Mesothelial cell of epicardium (in vitro differentiated cells): Measurements from ENCODE around the gene LOXHD1. TPM values are rescaled to one million over a fixed set of nuclear protein-coding genes. Genes with fewer than 3 reads are reported as not detected.

Source experiments
- DNase-seq, 2 experiments: peaks; one replicate each; pipeline ENCODE4 v3.0.0; 2021; ENCODE audit warnings: low spot score in 2 of 2; ENCODE audit not compliant: unreplicated experiment in 2 of 2
- H3K27ac Mint-ChIP-seq: 2 replicates; pipeline ENCODE4 v1.8.0; 2021; ENCODE audit warnings: mixed read lengths
- H3K27me3 Mint-ChIP-seq: 2 replicates; pipeline ENCODE4 v1.8.0; 2021; ENCODE audit warnings: low read depth, mixed read lengths
- H3K36me3 Mint-ChIP-seq: 2 replicates; pipeline ENCODE4 v1.8.0; 2021; ENCODE audit warnings: mixed read lengths
- H3K4me1 Mint-ChIP-seq: 2 replicates; pipeline ENCODE4 v1.8.0; 2021; ENCODE audit warnings: mixed read lengths
- H3K4me3 Mint-ChIP-seq: 2 replicates; pipeline ENCODE4 v1.8.0; 2021; ENCODE audit warnings: mild to moderate bottlenecking, moderate library complexity, mixed read lengths
- H3K9me3 Mint-ChIP-seq: 2 replicates; pipeline ENCODE4 v1.8.0; 2021; ENCODE audit warnings: mixed read lengths
- CTCF ChIP-seq: fragments of 200-600 bp; sonication (generic); IDR thresholded peaks from one replicate; pipeline ENCODE4 v1.5.0; 2021; ENCODE audit warnings: antibody characterized with exemption; ENCODE audit not compliant: unreplicated experiment
- total RNA-seq: library from RNA; stranded (reverse); gene quantifications from 3 replicates; pipeline ENCODE4 v1.2.1, GENCODE V29; 2021

Gene LOXHD1
- total RNA-seq, 1 donor from 2014 or later, result 0.07 TPM

- H3K4me1 Mint-ChIP-seq, result no peaks in the 10 kb centered on the region
- H3K27ac Mint-ChIP-seq, result no peak overlapping the region
- no peak for TF ChIP-seq CTCF
- H3K9me3 Mint-ChIP-seq, result no peaks in the 10 kb centered on the region
- H3K27me3 Mint-ChIP-seq, result peaks cover 22% of the 10 kb centered on the region
- no peaks in the 10 kb centered on the region for H3K36me3 Mint-ChIP-seq
- no peak for DNase-seq
- H3K4me3 Mint-ChIP-seq, result no peak overlapping the region
These were observed 110.8 kb downstream of the LOXHD1 start for GRCh38 chr18:46546111-46546640.

GRCh38 chr18:46542545-46542944, 114.5 kb downstream of the LOXHD1 start:
- TF ChIP-seq CTCF, result no peak
- H3K27ac Mint-ChIP-seq, result no peak overlapping the region
- H3K9me3 Mint-ChIP-seq, result no peaks in the 10 kb centered on the region
- H3K36me3 Mint-ChIP-seq, result no peaks in the 10 kb centered on the region
- peaks cover 20% of the 10 kb centered on the region for H3K27me3 Mint-ChIP-seq
- no peaks in the 10 kb centered on the region for H3K4me1 Mint-ChIP-seq
- H3K4me3 Mint-ChIP-seq, result no peak overlapping the region
- DNase-seq, result no peak

- Mint-ChIP-seq H3K4me3 (no peak overlapping the region), H3K27me3 (peaks cover 24% of the 10 kb centered on the region), H3K4me1 (no peaks in the 10 kb centered on the region), H3K36me3 (no peaks in the 10 kb centered on the region), H3K27ac (no peak overlapping the region), H3K9me3 (no peaks in the 10 kb centered on the region)
- TF ChIP-seq CTCF, result no peak
- no peak for DNase-seq
These were observed 115.3 kb downstream of the LOXHD1 start for GRCh38 chr18:46541626-46542189.

GRCh38 chr18:46538376-46538775, 118.6 kb downstream of the LOXHD1 start:
- peaks cover 38% of the 10 kb centered on the region for H3K27me3 Mint-ChIP-seq
- DNase-seq, result no peak

GRCh38 chr18:46536215-46536874, 120.7 kb downstream of the LOXHD1 start:
- peaks cover 53% of the 10 kb centered on the region for H3K27me3 Mint-ChIP-seq
- no peaks in the 10 kb centered on the region for H3K36me3 Mint-ChIP-seq
- H3K9me3 Mint-ChIP-seq, result peaks cover 4% of the 10 kb centered on the region
- no peaks in the 10 kb centered on the region for H3K4me1 Mint-ChIP-seq
- H3K4me3 Mint-ChIP-seq, result no peak overlapping the region
- H3K27ac Mint-ChIP-seq, result no peak overlapping the region
- TF ChIP-seq CTCF, result no peak
- DNase-seq, result no peak

More at GRCh38 chr18:46538376-46538775, 118.6 kb downstream of the LOXHD1 start:
- H3K4me3 Mint-ChIP-seq, result no peak overlapping the region
- no peaks in the 10 kb centered on the region for H3K36me3 Mint-ChIP-seq
- no peaks in the 10 kb centered on the region for H3K4me1 Mint-ChIP-seq
- no peak for TF ChIP-seq CTCF
- H3K9me3 Mint-ChIP-seq, result peaks cover 4% of the 10 kb centered on the region
- H3K27ac Mint-ChIP-seq, result no peak overlapping the region
